K562 (cell line): ENCODE data around the gene PLK5. TPM values are rescaled to one million over a fixed set of nuclear protein-coding genes. Genes with fewer than 3 reads are reported as not detected.

Experiments used
- AFF1 ChIP-seq, 2 experiments: fragments of 450-650 bp; IDR thresholded peaks; 2 replicates each; pipeline ENCODE4 v1.6.1; 2018; ENCODE audit warnings: mild to moderate bottlenecking in 2 of 2, low read depth in 1 of 2; ENCODE audit not compliant: partially characterized antibody in 2 of 2
- DDX20 ChIP-seq: fragments of 450-650 bp; IDR thresholded peaks from 2 replicates; pipeline ENCODE4 v1.6.1; 2016; ENCODE audit warnings: missing genetic modification characterization, low read depth, mild to moderate bottlenecking, missing compliant biosample characterization, moderate library complexity
- E2F6 ChIP-seq, 2 experiments: IDR thresholded peaks; 2 replicates each; pipeline ENCODE4 v1.6.1; 2011; ENCODE audit warnings: borderline replicate concordance in 1 of 2, control low read depth in 1 of 2, low read depth in 1 of 2, low read length in 1 of 2, mild to moderate bottlenecking in 1 of 2, mixed read lengths in 1 of 2, moderate library complexity in 1 of 2; ENCODE audit not compliant: insufficient read depth in 1 of 2, insufficient read length in 1 of 2, poor library complexity in 1 of 2, severe bottlenecking in 1 of 2; ENCODE audit errors: extremely low read depth in 1 of 2
- ERF ChIP-seq: fragments of 450-650 bp; formaldehyde crosslinking; IDR thresholded peaks from 2 replicates; pipeline ENCODE4 v1.4.0; 2020; ENCODE audit warnings: mild to moderate bottlenecking, mixed read lengths
- ETS2 ChIP-seq: IDR thresholded peaks from 2 replicates; pipeline ENCODE4 v1.6.1; 2016; ENCODE audit warnings: borderline replicate concordance, missing genetic modification characterization, mild to moderate bottlenecking, moderate library complexity, missing compliant biosample characterization; ENCODE audit not compliant: poor library complexity, severe bottlenecking
- FIP1L1 ChIP-seq: fragments of 200-400 bp; formaldehyde crosslinking; IDR thresholded peaks from 2 replicates; pipeline ENCODE4 v1.6.1; 2018; ENCODE audit warnings: mild to moderate bottlenecking, low read depth, low read length; ENCODE audit not compliant: poor library complexity, severe bottlenecking
- FUS ChIP-seq: fragments of 200-400 bp; formaldehyde crosslinking; optimal IDR thresholded peaks from 2 replicates; pipeline ENCODE3; 2017; ENCODE audit warnings: low read depth, low read length
- GMEB1 ChIP-seq: fragments of 250-450 bp; sonication (Bioruptor Pico); IDR thresholded peaks from 2 replicates; pipeline ENCODE4 v1.4.0; 2020; ENCODE audit warnings: mild to moderate bottlenecking
- HNRNPLL ChIP-seq: fragments of 200-400 bp; formaldehyde crosslinking; IDR thresholded peaks from 2 replicates; pipeline ENCODE4 v1.6.1; 2017; ENCODE audit warnings: low read length, low read depth, mild to moderate bottlenecking; ENCODE audit not compliant: poor library complexity, severe bottlenecking
- NFYB ChIP-seq: IDR thresholded peaks from 2 replicates; pipeline ENCODE4 v1.6.1; 2011; ENCODE audit warnings: mild to moderate bottlenecking, moderate library complexity; ENCODE audit not compliant: insufficient read length; ENCODE audit errors: extremely low read depth
- RREB1 ChIP-seq: fragments of 250-450 bp; sonication (Bioruptor Pico); IDR thresholded peaks from 2 replicates; pipeline ENCODE4 v1.4.0; 2020
- TEAD1 ChIP-seq, 2 experiments: fragments of 450-650 bp in 1 of 2; sonication (generic) in 1 of 2; formaldehyde crosslinking; IDR thresholded peaks; 2 replicates each; pipeline versions ENCODE4 v1.4.0 to v1.8.0; 2020 to 2022; ENCODE audit warnings: mild to moderate bottlenecking in 2 of 2, missing genetic modification reagents in 1 of 2
- polyA plus RNA-seq, 8 experiments: library from polyadenylated mRNA; depleted of rRNA in 4 of 8; stranded (reverse) in 5 of 8; unstranded in 3 of 8; fragments of >200 nt; fragmentation: Nextera tagmentation in 2 of 8; fragmentation: Illumina TruSeq in 1 of 8; extraction: Ambion mirVana in 2 of 8; extraction: Trizol in 1 of 8; gene quantifications; 2 replicates each; pipeline versions ENCODE4 v1.2.1 to v1.2.3, GENCODE V29; 2011 to 2014; ENCODE audit warnings: inconsistent platforms in 1 of 8, missing spikeins in 1 of 8
- total RNA-seq, 7 experiments: library from RNA; depleted of rRNA in 6 of 7; stranded (reverse); fragments of >200 nt in 6 of 7; fragmentation: Illumina TruSeq in 2 of 7; extraction: Trizol in 2 of 7; gene quantifications; 2 replicates each; pipeline versions ENCODE4 v1.2.1 to v1.2.3, GENCODE V29; 2011 to 2021; ENCODE audit warnings: low replicate concordance in 1 of 7

PLK5 gene
- total and polyA plus RNA-seq, 9 of the 15 experiments (the other 6 are each of a cell fraction or from before 2014, with no cell fraction given): 0.04 to 0.23 (median 0.11) TPM; not detected in 5

GRCh38 chr19:1507763-1508506 lies 15.9 kb upstream of the PLK5 start (continued):
- TF ChIP-seq RREB1 (CRISPR knock-in tag) (no peak), FIP1L1 (peak; percentile 16), E2F6 (IDR thresholded peaks at IDR 0.05; ENCODE audit: borderline replicate concordance in 1 of 2, extremely low read depth in 1 of 2, insufficient read depth in 1 of 2, insufficient read length in 1 of 2, low read depth in 1 of 2, low read length in 1 of 2, poor library complexity in 1 of 2, severe bottlenecking in 1 of 2) (peak; percentile 92 to 94), ERF (CRISPR knock-in tag) (no peak), NFYB (peak; percentile 99), GMEB1 (peak; percentile 57), AFF1 (IDR thresholded peaks at IDR 0.05; ENCODE audit: low read depth in 1 of 2, partially characterized antibody in 2 of 2) (no peak), ETS2 (no peak), DDX20 (no peak), HNRNPLL (peak; percentile 39), TEAD1 (CRISPR knock-in tag; IDR thresholded peaks at IDR 0.05) (0 out of 4 replicates have a peak, but pooled peaks of 1 of the 2 experiments have one; percentile 7), FUS (no peak)
